Stromal cell of bone marrow (primary cell): ENCODE results near the gene ENTPD8.

ENCODE experiments used
- DNase-seq: peaks from one replicate; pipeline ENCODE4 v3.0.0-alpha.2; 2012; ENCODE audit warnings: low read depth

The ENTPD8 gene

DNA sequence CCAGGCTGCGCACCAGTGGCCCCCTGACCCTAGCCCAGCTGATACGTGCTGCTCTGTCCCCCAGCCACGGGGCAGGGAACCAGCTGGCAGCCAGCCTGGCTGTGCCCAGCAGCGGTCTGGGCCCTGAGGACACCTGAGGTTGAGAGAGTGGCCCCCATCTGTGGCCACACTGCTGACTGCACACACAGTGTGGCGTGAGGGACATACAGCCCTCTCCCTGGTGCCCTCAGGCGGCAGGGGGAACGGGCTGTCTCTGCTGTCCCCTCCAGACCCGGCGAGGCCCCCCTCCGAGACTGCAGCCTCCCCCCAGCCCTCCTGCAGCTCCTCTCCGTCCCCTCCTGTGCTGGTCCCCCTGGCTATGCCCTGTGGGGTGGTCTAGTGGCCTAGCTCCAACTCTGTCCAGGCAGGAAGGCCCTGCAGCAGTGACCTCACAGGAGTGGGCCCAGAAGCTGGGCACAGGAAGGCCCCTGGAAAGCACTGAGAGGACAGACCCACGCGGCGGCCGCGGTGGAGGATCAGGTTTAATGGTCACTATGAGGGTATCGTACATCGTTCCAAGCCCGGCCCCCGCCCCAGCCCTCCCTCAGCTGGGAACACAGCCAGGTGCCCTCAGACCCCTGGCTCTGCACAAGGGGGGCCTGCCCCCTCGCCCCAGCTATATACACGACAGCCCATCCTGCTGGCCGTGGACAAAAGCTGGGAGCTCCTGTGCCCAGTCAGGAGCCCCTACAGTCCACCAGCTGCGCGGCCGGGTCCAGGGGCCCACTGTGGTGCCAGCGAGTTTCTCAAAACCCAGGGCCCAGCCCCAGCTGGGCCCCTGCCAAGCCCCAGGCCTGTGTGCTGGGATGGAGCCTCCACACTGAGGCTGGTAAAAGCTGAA, 6.8 kb upstream of the ENTPD8 start:
- no peak for DNase-seq

DNA sequence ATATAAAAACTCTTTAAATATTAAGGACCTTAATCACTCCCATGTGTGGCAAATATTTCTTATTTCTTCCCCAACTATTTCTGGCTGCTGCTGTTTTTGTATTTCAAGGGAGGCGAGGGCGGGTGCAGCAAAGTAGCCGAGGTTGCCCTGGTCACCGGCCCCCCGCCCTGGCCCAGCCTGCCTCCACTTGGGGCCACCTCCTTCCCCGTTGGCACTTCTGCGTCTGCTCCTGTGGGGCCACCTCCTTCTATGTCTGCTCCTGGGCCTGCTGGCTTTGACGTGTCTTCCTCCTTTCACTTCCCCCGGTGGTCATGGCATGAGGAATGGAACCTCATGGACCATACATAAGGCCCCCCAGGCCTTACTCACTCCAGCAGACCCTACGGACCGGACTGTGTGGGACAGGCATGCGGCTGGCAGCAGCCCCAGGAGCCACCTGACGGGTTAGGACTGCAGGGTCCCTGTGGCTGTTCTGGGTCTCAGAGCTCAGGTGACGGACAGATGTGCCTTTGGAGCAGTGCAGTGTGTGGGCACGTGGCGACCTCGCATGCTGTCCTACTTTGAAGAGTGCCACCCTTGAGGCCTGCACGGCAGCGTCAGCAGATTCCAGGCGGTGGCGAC, 5.8 kb upstream of the ENTPD8 start:
- DNase-seq = no peak

DNA sequence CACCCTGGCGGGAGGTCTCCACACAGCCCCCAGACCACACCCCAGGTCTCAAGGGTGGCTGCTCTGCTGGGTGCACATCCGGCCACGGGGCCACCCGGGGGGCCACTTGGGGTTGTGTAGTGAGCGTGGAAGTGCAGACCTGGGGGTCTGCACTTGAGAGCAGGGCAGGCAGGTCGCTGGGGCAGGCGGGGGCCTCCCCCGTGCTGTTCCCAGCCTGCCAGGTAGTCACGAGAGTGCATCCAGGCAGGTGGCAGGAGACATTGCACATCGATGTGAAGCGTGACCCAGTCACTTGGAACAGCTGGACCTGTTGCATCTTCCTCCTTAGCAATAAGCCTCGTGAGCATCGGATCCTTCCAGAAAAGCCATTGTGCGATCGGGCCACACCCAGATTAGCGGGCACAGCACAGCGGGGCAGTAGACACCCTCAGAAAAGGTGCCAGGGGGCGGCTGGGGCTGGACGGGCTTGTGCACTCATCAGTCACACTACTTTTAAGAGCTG, 4.8 kb upstream of the ENTPD8 start:
- no peak for DNase-seq

DNA sequence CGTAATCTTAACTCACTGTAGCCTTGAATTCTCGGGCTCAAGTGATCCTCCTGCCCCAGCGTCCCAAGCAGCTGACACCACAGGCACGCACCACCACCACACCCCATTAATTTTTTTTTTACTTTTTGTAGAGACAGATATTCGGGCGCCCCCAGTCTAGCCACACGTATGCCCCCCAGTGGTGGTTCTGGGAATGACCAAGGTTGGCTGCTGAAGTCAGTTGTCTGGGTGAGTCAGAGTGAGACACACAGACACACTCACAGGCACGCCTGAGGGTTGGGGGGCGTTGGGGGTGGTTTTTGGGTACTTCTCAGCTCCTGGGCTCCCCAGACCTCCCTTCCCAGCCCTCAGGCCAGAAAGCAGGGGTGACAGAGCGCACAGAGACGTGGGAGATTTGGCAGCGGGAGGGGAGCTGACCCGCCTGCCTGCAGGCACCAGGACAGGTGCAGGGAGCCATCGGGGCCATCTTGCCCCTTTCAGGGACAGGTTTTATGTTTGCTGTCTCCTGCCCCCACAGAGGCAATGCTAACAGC, 4.2 kb upstream of the ENTPD8 start:
- peak; percentile 69 for DNase-seq

DNA sequence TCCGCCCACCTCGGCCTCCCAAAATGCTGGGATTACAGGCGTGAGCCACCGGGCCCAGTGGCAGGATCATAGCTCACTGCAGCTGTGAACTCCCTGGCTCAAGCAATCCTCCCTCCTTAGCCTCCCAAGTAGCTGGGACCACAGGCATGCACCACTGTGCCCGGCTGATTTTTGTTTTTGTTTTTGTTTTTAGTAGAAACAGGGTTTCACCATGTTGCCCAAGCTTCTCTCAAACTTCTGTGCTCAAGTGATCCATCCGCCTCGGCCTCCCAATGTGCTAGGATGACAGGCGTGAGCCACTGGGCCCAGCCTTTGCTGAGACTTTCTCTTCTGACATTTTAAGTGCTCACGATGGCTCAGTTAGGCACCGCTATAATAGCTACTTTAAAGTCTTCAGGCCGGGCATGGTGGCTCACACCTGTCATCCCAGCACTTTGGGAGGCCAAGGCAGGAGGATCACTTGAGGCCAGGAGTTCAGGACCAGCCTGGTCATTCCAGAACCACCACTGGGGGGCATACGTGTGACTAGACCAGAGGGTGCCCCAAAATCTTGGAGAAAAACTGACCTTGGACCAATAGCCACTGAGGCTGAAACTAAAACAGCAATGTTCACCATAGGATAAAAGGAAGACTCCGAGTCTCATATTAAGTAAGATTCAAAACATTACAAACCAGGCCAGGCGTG, 3.1 kb upstream of the ENTPD8 start:
- DNase-seq = no peak

DNA sequence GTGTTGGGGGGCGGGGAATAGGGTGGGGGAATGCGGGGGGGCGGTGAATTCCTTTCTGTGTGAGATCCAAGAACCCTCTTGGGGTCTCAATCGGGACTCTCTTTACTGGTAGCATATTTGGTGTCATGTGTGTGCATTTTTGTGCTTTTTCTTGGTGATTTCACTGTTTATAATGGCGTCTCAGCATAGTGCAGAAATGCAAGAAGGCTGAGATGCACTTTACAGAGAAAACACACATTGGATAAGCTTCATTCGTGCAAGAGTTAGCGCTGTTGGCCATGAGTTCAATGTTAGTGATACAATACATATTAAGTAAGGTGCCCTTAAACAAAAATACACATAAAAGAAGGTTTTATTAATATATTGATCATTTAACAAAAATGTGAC, 771 bp upstream of the ENTPD8 start:
- DNase-seq = no peak

DNA sequence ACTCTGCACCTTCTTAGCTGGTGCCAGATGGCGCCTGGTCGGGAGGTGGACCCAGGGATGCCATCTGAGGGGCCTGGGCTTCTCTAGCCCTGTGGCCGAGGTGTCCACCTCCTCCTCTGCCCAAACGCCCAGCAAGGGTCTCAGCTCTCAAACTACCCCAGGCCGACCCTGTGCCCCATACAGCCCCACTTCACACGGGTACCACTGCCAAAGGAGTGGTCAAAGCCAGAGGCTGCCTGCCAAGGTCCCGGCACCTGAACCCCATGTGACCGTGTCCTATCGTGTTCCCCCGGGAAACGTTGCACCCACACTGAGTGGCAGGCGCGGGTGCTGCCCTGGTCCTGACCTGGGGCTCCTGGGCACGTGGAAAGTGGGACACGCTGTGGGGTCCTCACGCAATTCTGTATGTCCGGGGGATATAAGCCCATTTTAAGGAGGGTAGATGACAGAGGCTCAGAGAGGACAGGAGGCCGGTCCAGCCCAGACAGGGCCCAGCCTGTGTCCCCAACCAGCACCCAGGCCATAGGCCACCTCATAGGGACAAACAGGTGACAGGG, 1.9 kb downstream of the ENTPD8 start:
- DNase-seq = no peak

DNA sequence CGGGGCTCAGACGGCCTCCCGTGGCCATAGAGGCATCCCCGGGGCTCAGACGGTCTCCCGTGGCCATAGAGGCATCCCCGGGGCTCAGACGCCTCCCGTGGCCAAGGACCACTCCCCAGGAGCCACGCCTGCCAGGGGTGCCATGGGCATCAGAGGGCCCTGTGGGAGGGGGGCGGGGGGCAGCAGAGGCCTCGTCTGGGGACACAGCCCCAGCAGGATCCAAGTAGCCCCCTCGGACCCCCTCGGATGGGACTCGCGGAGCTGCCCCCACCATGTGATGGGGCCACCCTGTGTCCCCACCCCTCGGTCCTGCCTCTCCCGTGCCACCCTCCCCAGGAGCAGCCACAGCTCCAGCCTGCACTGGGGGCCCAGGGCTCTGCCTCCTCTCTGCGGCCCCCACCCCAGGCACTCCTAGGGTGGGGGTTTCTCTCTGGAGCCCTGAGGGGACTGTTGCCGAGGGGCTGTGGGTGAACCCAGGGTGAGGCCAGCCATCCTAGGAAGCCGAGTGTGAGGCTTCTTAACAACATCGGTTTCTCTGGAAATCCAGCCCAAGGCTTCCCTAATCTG, 2.5 kb downstream of the ENTPD8 start:
- no peak for DNase-seq

DNA sequence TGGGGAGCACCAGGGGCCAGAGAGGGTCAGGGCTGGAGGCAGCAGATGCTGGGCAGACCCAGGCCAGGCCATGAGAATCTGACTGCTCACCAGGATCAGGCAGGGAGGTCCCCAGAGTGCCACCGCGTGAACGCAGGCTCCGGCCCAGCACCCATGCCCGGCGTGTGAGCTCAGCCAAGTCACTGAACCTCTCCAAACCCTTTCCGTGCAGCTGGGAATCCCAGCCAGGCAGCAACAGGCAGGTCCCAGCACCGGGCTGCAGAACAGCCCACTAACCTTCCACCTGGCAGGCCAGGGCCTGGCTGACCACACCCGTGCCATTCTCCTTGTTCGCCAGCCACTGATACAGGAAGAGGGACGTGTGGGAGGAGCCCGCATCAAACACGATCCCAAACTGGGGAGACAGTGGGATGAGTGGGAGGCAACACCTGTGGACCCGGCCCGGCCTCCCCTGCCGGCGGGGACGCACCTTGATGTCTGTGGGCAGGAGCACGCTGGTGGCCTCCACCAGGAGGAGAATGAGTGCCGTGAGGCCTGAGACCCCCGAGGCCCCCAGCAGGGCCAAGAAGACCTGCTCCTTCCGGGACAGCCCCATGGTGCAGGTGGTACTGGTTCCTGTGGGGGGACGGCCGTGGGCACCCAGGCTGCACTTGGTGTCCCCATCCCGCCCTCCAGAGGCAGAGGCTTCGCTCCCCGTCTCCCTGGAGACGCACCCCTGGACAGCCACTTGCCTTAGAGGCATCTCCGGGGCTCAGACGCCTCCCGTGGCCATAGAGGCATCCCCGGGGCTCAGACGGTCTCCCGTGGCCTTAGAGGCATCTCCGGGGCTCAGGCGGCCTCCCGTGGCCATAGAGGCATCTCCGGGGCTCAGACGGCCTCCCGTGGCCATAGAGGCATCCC, 3.2 kb downstream of the ENTPD8 start:
- DNase-seq = no peak

DNA sequence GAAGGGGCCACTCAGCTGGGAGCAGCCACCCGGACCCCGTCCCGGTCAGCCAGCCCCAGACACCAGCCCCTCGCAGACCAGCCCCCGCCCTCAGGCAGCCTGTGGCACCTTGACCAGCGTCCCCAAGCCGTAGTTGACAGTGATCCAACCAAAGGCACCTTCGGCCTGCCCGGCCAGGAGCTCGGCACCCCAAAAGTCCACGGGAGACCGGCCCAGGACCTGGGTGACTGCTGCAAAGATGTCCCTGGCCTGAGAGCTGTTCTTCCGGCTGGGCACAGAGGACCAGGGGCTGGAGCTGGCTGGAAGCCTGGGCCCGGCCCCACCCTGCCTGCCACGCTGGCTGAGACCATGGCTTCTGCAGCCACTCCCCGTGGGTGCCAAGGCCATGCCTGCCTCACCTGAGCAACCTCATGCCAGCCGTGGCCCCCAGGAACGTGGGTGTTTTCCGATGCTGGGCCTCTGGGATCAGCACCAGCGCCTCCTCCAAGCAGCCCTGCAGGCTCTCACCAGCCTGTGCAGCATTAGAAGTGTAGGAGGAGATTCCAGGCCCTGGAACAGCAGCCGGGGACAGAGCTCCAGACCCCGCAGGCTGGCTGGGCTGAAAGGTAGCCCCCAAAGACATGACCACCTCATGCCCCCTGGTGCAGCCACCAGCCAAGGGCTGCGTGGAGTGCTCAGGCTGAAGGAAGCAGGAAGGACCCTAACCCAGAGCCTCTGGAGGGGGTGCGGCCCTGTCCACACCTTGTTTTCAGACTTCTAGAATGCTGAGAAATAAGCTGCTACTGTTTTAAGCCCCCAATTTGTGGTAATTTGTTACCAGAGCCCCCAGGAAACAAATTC, 4.2 kb downstream of the ENTPD8 start:
- no peak for DNase-seq

DNA sequence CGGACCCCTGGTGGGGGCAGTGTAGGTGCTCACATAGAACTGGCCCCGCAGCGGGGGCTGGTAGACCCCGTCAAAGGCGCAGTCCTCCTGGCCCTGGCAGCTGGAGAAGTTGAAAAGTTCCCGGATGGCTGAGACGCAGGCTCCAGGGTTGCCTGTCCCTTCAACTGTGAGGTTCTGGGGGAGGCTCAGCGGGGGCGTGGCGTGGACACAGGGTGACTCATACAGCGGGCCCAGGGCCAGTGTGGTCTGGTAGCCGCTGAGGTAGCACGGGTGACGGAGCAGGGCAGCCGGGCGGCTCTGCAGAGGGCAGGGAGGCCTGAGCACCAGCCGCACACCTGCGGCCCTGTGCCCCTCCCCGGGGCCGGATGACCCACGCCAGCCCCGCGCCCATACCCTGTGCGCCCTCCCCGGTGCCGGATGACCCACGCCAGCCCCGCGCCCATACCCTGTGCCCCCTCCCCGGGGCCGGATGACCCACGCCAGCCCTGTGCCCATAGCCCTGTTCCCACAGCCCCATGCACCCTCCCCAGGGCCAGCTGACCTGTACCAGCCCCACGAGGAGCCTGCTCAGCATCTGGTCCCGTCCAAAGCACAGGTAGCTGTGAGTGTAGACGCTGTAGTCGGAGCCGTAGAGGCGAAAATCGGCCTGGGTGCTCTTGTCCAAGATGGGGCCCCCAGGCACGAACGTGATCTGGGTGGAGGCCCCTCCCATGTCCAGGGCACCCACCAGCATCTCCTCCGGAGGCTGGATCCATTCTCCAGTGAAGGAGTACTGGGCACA, 5.0 kb downstream of the ENTPD8 start:
- DNase-seq = peak; percentile 64

DNA sequence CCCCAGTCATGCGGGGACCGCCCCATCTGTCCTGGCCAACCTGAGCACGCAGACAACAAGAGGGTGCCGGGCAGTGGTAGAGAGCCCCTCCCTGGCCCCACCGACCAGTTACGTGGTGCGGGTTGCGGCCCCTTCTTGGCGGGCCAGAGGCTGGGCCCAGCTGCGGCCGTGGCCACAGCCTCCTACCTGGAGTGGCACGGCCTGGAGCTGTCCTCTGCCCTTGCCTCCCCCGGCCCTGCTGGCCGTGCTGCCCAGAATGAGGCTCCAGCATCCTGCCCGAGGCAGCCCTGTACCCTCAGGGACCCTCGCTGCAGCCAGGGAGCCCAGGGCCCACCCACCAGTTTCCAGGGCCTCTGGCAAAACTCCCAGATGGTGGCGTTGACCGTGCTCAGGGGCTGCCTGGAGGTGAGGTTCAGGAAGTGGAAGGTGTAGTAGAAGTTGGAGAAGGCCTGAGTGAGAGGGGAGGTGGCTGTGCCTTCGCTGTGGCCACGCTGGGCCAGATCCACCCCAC, 5.7 kb downstream of the ENTPD8 start:
- no peak for DNase-seq

DNA sequence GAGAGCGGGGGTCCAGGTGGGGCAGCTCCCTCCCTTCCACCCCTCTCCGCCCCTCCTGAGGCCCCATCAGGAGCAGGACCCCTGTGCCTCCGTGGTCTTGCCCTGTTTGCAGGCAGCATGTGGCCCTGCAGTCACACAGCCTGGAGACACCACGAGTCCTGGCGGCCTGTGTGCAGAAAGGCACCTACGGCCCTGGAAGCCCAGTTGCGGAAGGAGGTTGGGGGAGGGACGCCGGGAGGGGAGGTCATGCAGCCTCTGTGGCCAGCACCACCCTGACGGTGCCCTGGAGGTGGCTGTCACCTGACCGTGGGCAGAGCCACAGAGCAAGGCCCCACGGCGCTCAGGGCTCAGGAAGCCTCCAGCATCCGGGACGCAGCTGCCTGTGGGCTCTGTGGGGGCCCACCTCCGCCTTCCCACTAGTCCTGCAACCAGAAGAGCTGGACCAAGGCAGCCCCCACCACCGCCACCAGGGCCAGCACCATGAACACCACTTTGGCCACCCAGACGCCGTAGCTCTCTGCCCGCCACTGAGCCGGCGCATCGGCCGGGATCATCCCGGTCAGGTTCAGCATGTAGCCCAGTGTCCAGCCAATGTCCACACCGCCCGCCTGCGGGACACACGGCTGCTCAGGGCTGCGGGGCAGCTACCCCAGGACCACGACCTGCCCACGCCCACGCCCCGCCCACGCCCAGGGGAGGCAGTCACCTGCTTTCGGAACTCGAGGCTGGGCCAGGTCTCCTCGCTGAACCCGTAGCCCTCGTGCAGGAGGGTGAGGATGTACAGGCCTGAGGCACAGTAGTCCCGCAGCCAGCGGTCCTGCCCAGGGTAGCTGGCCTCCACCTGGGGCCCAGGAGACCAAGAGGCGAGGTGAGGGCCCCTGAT, 6.4 kb downstream of the ENTPD8 start:
- DNase-seq = no peak

DNA sequence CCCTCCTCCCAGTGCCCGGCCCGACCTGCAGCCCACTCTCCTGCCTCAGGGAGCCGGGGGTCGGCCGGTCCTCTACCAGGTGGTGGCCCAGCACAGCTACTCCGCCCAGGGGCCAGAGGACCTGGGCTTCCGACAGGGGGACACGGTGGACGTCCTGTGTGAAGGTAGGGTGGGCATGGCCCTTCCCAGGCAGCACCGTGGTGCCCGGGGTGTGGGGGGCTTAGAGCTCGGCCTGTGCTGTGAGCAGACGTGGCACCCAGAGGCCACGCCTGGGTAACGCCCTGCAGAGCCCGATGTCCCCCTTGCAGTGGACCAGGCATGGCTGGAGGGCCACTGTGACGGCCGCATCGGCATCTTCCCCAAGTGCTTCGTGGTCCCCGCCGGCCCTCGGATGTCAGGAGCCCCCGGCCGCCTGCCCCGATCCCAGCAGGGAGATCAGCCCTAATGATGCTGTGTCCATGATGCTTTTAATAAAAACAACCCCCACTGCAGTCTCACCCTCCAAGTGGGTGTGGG, 7.2 kb downstream of the ENTPD8 start:
- no peak for DNase-seq

DNA sequence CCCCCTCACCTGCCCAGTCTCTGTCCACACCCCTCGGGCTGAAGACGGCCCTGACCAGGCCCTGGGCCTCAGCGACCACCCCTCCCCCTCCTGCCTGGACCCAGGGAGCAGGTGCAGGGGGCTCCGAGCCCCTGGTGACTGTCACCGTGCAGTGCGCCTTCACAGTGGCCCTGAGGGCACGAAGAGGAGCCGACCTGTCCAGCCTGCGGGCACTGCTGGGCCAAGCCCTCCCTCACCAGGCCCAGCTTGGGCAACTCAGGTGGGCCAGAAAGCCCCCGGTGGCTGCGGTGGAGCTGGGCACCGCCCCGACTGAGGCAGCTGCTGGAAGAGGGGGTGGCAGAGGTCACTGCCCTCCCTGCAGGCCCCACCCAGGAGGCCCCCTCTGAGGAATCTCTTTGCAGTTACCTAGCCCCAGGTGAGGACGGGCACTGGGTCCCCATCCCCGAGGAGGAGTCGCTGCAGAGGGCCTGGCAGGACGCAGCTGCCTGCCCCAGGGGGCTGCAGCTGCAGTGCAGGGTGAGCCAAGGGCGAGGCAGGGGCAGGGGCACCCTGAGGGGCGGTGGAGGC, 7.7 kb downstream of the ENTPD8 start:
- no peak for DNase-seq

DNA sequence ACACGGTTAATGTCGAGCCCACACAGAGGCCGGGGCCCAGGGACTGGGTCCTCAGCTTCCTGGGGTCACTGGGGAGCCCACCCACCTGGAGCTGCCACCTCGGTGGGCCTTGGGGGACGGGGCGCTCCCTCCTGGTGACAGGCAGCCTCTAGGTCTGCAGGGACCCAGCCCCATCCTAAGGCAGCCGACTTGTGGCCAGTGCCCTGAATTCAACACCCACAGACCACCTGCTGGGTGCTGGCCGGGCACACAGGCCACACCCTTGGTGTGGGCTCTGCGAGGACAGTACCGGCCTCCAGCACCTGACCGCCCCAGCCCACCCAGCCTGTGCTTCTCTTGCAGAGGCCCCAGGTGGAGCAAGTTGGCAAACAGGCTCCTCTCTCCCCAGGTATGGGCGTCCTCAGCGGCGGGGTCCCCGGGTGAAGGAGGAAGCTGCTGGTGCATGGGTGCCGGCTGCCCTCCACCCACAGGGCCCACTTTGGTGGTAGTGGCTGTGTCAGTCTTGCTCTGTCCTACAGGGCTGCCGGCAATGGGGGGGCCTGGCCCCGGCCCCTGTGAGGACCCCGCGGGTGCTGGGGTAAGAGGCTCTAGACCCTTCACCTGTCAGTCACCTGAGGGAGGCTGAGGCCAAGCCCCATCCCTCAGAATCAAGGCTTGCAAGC, 8.3 kb downstream of the ENTPD8 start:
- DNase-seq = no peak

DNA sequence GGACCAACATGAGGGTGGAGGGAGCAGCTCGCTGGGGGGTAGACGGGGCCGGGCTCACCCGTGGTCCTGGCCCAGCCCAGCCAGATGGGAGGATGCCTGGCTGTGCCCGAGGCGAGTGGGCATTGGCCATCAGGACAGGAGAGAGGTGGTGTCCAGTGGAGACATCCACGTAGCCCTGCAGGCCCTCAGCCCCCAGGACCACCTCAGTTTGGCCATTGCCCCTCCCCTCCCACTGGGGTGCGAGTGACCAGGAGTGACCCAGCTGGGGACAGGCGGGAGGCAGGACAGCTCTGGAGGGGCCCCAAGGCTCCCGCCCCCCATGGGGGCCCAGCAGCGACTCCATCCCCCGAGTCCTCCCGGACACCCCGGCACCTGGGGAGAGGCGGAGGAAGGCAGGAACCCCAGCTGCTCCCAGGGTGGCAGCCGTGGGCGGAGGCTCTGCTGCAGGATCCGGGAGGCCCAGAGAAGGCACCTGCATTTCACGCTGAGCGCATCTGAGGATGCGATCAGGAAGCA, 9.7 kb downstream of the ENTPD8 start:
- DNase-seq = no peak
